CD4-positive, alpha-beta T cell (primary cell): ENCODE results near the gene ZNF714. TPM values are rescaled to one million over a fixed set of nuclear protein-coding genes. Genes with fewer than 3 reads are reported as not detected.

ENCODE experiments used
- ATAC-seq: fragments of 200-7000 bp; cut with Tn5 transposase; one replicate; pipeline ENCODE4 v1.10.0; 2022; ENCODE audit warnings: mild to moderate bottlenecking; ENCODE audit not compliant: poor library complexity
- CTCF ChIA-PET: fragments of 350-600 bp; sonication (Branson Sonifier 250); formaldehyde crosslinking; loops from one replicate; lab custom pipeline; 2021; ENCODE audit warnings: antibody characterized with exemption, inconsistent platforms; lab: Charles Lee
- POLR2A ChIA-PET: fragments of 350-600 bp; sonication (Branson Sonifier 250); formaldehyde crosslinking; loops from one replicate; lab custom pipeline; 2021; ENCODE audit warnings: antibody characterized with exemption, inconsistent platforms; lab: Charles Lee
- DNase-seq, 14 experiments: peaks; one replicate each; pipeline ENCODE4 v3.0.0-alpha.2; 2013 to 2020; ENCODE audit warnings: mixed read lengths in 2 of 14
- H3K27ac ChIP-seq, 2 donors: one replicate each; pipeline versions ENCODE4 v1.5.1 to v1.7.0; 2013; ENCODE audit warnings: low read length in 2 of 2, low read depth in 1 of 2, mild to moderate bottlenecking in 1 of 2
- H3K27me3 ChIP-seq, 2 experiments: 1 replicate in 1 of 2; 2 replicates in 1 of 2; pipeline versions ENCODE4 v1.6.1 to v1.7.0; 2013; ENCODE audit warnings: low read length in 2 of 2, control low read depth in 1 of 2, mild to moderate bottlenecking in 1 of 2, moderate library complexity in 1 of 2; ENCODE audit not compliant: insufficient read depth in 2 of 2, control insufficient read depth in 1 of 2
- H3K36me3 ChIP-seq: one replicate; pipeline ENCODE4 v1.6.1; 2013; ENCODE audit warnings: low read length, control low read depth; ENCODE audit not compliant: insufficient read depth
- H3K4me1 ChIP-seq: one replicate; pipeline ENCODE4 v1.6.1; 2013; ENCODE audit warnings: low read length, control low read depth; ENCODE audit not compliant: insufficient read depth
- H3K4me3 ChIP-seq: one replicate; pipeline ENCODE4 v1.5.1; 2013; ENCODE audit warnings: mild to moderate bottlenecking, low read length, moderate library complexity
- H3K9me3 ChIP-seq, 2 experiments: 1 replicate in 1 of 2; 2 replicates in 1 of 2; pipeline versions ENCODE4 v1.6.1 to v1.7.0; 2013; ENCODE audit warnings: low read length in 2 of 2, mild to moderate bottlenecking in 2 of 2, control low read depth in 1 of 2, moderate library complexity in 1 of 2; ENCODE audit not compliant: control insufficient read depth in 1 of 2, insufficient read depth in 1 of 2
- H3K27ac Mint-ChIP-seq: one replicate; pipeline ENCODE4 v1.8.0; 2020; ENCODE audit warnings: mixed read lengths
- H3K27me3 Mint-ChIP-seq: one replicate; pipeline ENCODE4 v1.8.0; 2021; ENCODE audit warnings: mixed read lengths
- H3K36me3 Mint-ChIP-seq: one replicate; pipeline ENCODE4 v1.8.0; 2021; ENCODE audit warnings: low read depth, mixed read lengths
- H3K4me1 Mint-ChIP-seq: one replicate; pipeline ENCODE4 v1.8.0; 2021; ENCODE audit warnings: low read depth, mixed read lengths
- H3K4me3 Mint-ChIP-seq: one replicate; pipeline ENCODE4 v1.8.0; 2020; ENCODE audit warnings: mild to moderate bottlenecking, mixed read lengths
- H3K9me3 Mint-ChIP-seq: one replicate; pipeline ENCODE4 v1.8.0; 2020; ENCODE audit warnings: mixed read lengths
- intact Hi-C, 2 experiments: fragments of 100-400 bp; cut with DNase I in 1 of 2; cut with micrococcal nuclease in 1 of 2; formaldehyde crosslinking; loops; one replicate each; pipeline versions ENCODE4 v1.15.1 to v1.9.0; 2023 to 2025; cut with DNase I, micrococcal nuclease
- total RNA-seq, 174 experiments: library from RNA in 2 of 174; stranded (reverse) in 2 of 174; gene quantifications; one replicate each; pipeline ENCODE4 v1.2.3 and lab custom pipeline; 2021 to 2026
- TF ChIP-seq, protein P1 (sequence below): fragments of 200-600 bp; IDR thresholded peaks from one replicate; pipeline ENCODE4 v1.8.0; 2022; ENCODE audit warnings: antibody characterized with exemption, mild to moderate bottlenecking

Gene ZNF714
- total RNA-seq, 2 experiments from 2014 or later, result 8.0 to 10.0 TPM

GRCh38 chr19:21117041-21117907, 35.3 kb downstream of the ZNF714 start:
- H3K9me3 Mint-ChIP-seq, result peaks cover 24% of the 10 kb centered on the region

DNA sequence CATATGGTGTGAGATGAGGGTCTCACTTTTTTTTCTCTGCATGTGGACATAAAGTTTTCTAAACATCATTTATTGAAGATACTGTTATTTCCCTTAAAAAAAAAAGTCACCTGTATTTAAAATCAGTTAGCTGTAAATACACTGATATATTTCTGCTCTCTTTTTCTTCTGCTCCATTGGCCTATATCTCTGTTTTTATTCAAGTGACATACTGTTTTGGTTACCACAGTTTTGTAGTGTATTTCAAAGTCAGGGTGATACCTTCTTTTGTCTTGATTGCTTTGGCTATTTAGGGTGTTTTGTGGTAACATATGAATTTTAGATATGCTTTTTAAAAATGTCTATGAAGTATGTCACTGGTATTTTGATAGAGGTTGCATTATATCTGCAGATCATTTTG, 44.1 kb downstream of the ZNF714 start:
- Mint-ChIP-seq H3K36me3 (peaks cover 4% of the 10 kb centered on the region), H3K27me3 (peaks cover 3% of the 10 kb centered on the region), H3K4me3 (no peak overlapping the region), H3K27ac (no peak overlapping the region), H3K9me3 (peaks cover 5% of the 10 kb centered on the region), H3K4me1 (no peaks in the 10 kb centered on the region)
- ChIA-PET POLR2A (no interaction called here), CTCF (no interaction called here)
- H3K36me3 ChIP-seq, result no peaks in the 10 kb centered on the region
- no peaks in the 10 kb centered on the region for H3K27me3 ChIP-seq
- TF ChIP-seq, protein P1, sequence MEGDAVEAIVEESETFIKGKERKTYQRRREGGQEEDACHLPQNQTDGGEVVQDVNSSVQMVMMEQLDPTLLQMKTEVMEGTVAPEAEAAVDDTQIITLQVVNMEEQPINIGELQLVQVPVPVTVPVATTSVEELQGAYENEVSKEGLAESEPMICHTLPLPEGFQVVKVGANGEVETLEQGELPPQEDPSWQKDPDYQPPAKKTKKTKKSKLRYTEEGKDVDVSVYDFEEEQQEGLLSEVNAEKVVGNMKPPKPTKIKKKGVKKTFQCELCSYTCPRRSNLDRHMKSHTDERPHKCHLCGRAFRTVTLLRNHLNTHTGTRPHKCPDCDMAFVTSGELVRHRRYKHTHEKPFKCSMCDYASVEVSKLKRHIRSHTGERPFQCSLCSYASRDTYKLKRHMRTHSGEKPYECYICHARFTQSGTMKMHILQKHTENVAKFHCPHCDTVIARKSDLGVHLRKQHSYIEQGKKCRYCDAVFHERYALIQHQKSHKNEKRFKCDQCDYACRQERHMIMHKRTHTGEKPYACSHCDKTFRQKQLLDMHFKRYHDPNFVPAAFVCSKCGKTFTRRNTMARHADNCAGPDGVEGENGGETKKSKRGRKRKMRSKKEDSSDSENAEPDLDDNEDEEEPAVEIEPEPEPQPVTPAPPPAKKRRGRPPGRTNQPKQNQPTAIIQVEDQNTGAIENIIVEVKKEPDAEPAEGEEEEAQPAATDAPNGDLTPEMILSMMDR, result no peak
- no peak for DNase-seq
- H3K4me1 ChIP-seq, result no peaks in the 10 kb centered on the region
- ATAC-seq, result no peak
- intact Hi-C loops, result no loop called here
- no peak overlapping the region for H3K4me3 ChIP-seq
- no peak overlapping the region for H3K27ac ChIP-seq
- H3K9me3 ChIP-seq, result peaks cover 4 to 15% of the 10 kb centered on the region in 2 experiments

More at GRCh38 chr19:21117041-21117907, 35.3 kb downstream of the ZNF714 start:
- intact Hi-C loops, result no loop called here
- H3K4me3 ChIP-seq, result no peak overlapping the region
- H3K27ac Mint-ChIP-seq, result no peak overlapping the region
- H3K4me1 ChIP-seq, result no peaks in the 10 kb centered on the region
- ATAC-seq, result no peak
- no peak overlapping the region for H3K4me3 Mint-ChIP-seq
- no peaks in the 10 kb centered on the region for H3K27me3 Mint-ChIP-seq
- H3K36me3 ChIP-seq, result peaks cover 15% of the 10 kb centered on the region
- no peaks in the 10 kb centered on the region for H3K27me3 ChIP-seq
- no peak for DNase-seq
- peaks cover 15 to 16% of the 10 kb centered on the region in 2 experiments for H3K9me3 ChIP-seq
- POLR2A ChIA-PET, result no interaction called here
- no peaks in the 10 kb centered on the region for H3K4me1 Mint-ChIP-seq
- TF ChIP-seq, protein P1, result no peak
- peaks cover 67% of the 10 kb centered on the region for H3K36me3 Mint-ChIP-seq
- H3K27ac ChIP-seq, result no peak overlapping the region
- CTCF ChIA-PET, result no interaction called here

GRCh38 chr19:21127001-21127400, 45.0 kb downstream of the ZNF714 start:
- no peaks in the 10 kb centered on the region for H3K4me1 Mint-ChIP-seq
- ATAC-seq (no peak), DNase-seq (no peak)
- no peaks in the 10 kb centered on the region for H3K27me3 ChIP-seq
- no peak overlapping the region for H3K4me3 Mint-ChIP-seq
- POLR2A ChIA-PET, result interaction anchor here (0.7 kb wide), 1 partner anchor 28 kb away, joined by 3 read pairs; no protein-coding TSS in a partner anchor
- peaks cover 5% of the 10 kb centered on the region for H3K9me3 Mint-ChIP-seq
- intact Hi-C loops, result no loop called here
- H3K4me3 ChIP-seq, result no peak overlapping the region
- H3K27ac ChIP-seq, result no peak overlapping the region
- no peak overlapping the region for H3K27ac Mint-ChIP-seq
- H3K27me3 Mint-ChIP-seq, result peaks cover 3% of the 10 kb centered on the region
- H3K9me3 ChIP-seq, result peaks cover 4 to 14% of the 10 kb centered on the region in 2 experiments
- H3K4me1 ChIP-seq, result no peaks in the 10 kb centered on the region
- CTCF ChIA-PET, result no interaction called here
- TF ChIP-seq, protein P1, result no peak
- H3K36me3 Mint-ChIP-seq, result peaks cover 4% of the 10 kb centered on the region
- H3K36me3 ChIP-seq, result no peaks in the 10 kb centered on the region
